GM21825 (cell line): ENCODE data around the gene RGP1.

ENCODE experiments used
- ATAC-seq: cut with Tn5 transposase; IDR thresholded peaks from one replicate; pipeline ENCODE4 v1.9.1; 2021; ENCODE audit warnings: mild to moderate bottlenecking, moderate library complexity; ENCODE audit not compliant: unreplicated experiment

The RGP1 gene

DNA sequence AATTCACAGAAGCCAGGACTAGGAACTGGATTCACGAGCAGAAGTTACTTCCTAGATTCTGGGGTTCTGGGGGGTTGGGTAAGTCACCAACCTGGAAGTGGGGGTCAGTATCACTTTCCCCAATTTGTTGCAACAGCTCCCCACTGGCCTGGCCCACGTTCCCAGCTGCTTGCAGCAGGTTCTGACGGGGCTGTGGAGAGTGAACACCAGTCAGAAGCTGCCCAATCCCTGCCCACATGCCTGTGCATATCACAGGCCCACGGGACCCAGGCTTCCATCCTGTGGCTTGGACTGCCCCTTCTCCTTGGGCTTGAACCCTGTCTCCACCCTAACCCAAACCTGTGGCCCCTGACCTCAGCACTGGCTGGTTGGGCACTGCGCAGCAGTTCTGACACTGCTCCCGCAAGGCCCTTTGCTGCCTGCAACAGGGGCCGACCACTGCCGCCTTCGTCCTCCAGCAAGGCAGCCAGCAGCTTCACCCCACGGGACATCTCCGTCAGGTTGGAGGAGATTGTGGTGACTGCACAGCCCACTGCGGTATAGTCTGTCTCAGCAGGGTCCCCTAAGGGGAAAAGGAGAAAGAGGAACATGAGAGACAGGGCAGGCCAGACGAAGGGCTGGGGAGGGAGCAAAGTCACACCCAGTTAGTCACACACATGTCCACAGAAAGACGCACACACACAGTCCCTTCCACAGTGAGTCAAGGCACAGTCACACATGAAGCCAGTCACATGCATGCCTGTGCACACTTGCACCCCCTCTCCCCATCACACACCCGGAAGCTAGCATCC is 30.2 kb upstream of the RGP1 start:
- no peak for ATAC-seq

DNA sequence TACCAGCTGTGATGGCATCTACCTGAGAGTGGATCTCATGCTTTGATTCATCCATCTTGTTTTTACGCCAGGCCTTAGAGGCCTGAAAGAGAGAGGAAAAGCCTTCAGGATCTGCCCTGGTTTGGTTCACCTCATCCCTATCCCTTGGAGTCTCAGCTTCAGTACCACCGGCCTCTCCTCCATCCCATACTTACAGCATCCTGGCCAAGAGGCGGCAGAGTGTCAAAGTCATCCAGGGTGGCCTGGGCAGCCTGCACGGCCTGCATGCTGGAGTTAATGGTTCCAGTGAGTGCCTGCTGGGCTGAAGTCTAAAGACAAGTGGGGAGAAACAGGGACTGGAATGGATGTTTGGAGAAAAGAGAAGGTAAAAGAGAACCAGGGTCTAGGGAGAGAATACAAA is 29.5 kb upstream of the RGP1 start:
- no peak for ATAC-seq

DNA sequence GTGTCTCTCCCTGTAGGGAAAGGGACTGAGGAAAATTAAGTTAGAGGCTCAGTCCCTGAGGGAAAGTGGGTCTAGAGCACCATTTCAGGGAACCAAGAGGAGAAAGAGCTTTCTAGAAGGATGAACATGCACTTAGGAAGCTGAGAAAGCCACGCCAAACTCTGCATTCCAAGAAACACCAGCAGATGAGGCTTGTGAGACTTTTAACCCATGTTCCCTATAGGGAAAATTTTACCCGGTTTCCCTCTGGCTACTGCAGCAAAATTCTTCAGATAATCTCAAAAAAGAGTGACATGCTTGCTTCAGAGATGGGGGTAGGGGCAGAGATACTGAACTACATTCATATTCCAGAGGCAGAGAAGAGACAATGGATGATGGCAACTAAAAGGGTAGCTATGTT is 25.7 kb upstream of the RGP1 start:
- ATAC-seq = no peak

DNA sequence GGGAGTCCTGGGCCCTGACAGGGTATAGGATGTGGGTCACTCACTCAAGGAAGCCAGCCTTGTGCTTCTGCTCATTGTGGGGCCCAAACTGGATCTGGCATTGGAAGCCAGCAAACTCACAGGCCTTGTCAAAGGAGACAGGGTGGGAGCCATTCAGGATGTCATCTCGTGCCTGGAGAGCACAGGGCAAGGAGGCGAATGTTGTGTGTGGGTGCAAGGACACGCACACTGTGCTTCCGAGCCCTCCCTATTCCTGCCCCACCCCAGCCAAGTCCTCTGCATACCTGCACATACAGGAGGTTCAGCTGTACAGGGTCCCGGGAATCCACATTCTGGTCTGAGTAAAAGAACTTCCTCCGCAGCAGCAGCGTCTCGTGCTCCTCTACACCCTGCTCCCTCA is 25.2 kb upstream of the RGP1 start:
- no peak for ATAC-seq

DNA sequence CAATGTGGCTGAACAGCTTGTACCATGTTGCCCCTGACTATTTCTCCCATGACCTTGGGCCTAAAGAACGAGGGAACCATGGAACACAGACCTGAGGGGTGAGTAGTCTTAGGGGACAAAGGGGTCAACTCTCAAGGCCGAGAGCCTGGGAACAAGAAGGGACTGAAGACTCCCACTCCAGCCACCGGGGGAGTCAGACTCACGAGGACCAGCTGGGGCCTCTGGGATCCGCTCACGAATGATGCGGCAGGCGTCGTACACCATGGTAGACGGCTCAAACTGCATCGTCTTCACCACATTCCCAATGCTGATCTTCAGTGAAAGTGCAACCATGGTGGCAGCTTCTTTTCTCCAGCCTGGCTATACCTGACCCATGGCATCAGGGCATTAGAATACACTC is 23.7 kb upstream of the RGP1 start:
- ATAC-seq = no peak

DNA sequence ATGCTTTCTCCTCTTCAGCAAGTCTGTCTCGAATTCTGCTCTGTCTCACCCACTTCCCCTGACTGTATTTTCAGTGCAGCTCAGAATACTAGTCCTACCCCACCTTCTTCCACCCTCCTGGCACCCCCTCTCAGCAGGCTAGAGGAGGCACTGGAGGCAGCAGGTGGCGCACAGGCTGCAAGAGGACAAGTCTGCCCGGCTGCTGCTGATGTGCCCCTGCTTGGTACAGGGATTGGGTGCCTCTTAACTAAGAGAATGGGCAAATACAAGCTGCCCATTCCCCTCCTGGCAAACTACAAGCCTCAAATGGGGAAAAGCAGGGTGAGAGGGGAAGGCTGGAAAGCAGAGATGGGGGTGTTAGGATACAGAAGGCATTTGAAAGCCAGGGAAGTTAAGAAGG is 22.2 kb upstream of the RGP1 start:
- peak; percentile 30 for ATAC-seq

DNA sequence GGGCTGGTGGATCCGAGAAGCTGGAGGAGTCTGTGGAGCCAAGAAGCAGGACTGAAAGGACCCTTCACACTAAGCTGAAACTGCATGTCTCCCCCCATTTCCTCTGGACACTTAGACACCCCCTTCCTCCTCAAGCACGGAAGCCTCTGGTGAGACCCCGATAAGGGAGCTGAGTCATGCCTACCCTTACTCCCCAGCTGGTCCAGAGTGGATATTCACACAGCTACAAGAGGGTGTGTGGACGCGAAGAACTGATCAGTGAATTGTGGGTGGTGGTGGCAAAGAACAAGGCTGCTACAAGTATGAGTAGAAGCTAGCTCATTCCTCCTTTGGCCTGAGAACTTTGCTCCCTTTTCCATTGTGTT is 21.4 kb upstream of the RGP1 start:
- ATAC-seq = no peak

DNA sequence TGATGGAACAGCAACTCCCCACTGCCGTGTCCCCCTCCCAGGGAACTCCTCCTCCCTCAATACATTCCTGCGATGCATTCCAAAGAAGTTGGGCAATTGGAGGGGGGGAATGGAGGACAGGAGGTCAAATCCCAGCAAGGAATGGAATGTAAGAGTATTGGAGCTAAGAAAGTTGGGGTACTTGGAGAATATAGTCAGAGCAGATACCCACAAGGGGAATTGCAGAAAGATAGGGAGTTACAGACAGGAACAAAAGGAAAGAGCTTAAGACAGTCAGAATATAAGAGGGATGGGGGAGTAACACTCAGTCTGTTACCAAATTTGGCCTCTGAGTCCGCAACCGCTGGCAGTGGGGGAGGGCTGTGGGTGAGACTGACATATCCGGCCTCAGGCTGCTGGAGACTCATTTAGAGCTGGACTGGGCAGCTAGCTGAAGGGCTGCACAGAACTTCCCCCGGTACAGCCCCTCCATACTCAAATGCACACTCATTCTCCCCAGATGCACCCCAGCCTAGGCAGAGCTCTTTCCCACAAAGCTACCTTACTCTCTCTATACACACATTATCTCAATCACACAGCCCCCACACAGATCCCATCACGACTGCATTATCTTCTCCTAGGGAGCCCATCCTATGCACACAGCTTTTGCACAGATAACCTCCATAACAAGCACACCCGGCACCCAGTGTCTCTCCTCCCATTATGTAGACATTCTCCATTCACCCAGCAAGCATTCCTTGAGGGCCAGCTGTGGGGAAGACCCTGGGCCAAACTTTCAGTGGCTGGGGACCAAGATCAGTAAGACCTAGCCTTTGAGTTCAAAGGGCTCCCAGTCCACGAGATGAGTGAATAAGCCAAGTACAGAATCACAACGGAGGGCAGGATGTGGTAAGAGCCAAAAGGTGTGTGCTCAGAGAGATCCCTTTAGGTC is 20.8 kb upstream of the RGP1 start:
- peak; percentile 18 for ATAC-seq

DNA sequence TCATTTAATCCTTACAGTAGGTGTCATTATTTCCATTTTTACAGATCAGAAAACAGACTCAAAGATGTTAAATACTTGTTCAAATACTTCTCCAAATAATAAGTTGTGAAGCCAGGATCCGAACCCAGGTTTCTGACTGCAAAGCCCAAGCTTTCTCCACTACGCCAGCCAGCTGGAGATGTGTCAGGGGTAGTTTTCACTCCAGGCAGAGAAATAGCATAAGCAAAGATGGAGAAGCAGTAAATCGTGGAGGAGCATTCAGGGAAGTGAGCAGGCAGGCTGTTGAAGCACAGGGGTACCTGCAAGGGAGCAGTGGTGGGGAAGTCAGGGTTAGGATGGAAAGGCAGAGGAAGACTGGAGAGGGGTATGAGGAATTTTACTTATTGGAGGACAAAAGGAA is 20.0 kb upstream of the RGP1 start:
- ATAC-seq = no peak

DNA sequence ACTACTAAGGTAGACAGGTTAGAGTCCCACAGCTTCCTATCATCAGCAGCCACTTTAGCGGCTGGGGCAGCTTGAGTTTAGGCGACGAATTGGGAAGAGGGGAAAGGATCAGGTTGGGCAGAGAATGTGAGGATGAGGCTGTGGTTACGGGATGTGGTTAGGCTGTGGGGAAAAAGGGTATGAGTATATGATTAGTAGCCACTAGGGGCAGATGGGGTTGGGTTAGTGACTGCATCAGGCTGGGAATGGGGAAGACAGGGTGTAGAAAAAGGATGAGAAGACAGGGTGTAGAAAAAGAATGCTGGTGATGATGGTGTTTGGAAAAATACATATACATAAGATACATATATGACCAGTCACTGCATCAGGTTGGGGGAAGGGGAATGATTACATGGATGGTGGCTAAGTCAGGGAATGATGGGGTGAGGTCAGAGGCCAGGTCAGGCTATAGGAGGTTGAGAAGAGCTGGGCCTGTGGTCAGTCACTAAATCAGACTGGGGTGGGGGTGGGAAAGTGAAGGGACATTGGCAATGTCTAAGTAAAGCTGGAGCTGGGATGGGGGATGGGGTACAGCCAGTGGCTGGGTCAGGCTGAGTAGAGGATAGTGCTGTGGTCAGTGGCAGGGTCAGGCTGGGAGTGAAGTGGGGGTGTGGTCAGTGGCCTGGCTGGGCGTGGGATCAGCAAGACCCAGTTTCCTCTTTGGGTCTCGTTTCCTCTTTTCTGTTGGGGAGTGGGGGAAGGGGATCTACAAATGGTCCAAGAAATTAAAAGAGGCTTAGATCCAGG is 19.2 kb upstream of the RGP1 start:
- no peak for ATAC-seq

DNA sequence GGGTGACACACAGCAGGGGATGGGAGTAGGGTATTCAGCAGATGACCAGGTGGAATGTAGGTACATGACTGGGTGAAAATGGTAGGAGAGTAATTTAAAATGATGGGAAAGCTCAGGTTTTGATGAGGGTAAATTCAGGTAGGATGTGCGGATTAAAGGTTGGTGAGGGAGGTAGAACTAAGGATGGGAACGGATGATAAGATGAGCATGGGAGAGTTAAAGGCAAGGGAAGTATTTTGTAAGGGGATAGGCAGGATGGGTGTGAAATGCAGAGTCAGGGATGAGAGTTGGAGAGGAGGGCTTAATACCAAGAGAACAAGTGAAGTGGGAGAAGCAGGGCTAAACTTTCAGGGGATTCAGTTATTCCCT is 18.6 kb upstream of the RGP1 start:
- no peak for ATAC-seq

DNA sequence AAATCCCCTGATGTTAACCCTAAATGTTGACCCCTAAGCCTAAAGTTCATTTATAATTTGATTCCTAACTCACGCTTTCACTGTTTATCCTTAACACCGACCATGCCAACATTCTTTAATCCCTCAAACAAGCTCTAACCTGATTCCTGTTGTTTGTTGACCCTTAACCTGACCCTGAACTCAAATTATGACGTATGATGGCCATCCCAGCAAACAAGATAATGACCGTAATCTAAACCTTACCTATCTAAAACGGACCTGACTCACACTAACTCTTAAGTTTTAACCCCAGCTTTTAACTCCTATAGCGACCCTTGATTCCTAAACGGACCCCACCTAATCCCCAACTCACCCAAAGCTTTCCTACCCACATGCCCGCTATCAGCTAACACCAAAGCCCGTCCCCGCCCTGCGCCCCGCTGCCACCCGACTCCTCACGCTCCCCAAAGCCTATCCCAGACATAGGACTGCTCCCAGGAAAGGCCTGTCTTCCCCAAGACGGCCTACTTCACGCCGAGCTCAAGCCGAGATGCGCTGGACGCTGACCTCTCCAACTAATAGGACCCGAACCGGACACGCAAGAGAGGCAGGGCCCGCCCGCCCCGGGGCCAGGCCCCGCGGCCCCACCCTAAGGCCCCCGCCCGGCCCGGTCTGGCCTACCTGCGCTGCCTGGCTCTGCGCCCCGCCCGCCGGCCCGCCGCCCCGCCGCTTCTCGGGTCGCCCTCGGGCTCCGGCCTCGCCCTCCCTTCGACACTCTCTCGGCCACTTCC is 17.5 kb upstream of the RGP1 start:
- no peak for ATAC-seq

DNA sequence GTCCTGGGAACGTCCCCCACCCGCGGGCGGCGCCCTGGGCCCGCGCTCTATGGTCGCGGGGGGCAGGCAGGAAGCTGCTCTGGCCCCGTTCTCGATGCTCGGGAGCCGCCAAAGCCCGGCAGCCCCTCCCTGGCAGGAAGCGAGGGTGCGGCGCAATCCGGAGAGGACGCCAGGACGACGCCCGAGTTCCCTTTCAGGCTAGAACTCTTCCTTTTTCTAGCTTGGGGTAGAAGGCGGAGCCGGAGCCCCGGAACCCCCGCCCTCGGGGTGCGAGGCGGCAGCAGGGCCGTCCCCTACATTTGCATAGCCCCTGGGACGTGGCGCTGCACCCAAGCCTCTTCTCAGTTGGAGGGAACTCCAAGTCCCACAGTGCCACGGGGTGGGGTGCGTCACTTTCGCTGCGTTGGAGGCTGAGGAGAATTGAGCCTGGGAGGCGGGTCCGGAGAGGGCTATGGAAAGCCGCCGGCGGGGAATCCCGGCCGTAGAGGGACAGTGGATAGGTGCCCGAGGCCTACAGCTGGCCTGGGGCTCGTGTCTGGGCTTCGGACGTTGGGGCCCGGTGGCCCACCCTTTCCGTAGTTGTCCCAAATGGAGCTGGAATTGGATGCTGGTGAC is 16.8 kb upstream of the RGP1 start, which contains the start of the genes CREB3 and TLN1:
TSS of gene CREB3 (plus strand) at position 482 of the 615 bp plus-strand sequence. CDS start at position 589, 107 bp downstream.
TSS of gene TLN1 (minus strand) at position 11 of the 615 bp plus-strand sequence. CDS start 6,501 bp downstream, outside the sequence.
- peak; percentile 78 for ATAC-seq

DNA sequence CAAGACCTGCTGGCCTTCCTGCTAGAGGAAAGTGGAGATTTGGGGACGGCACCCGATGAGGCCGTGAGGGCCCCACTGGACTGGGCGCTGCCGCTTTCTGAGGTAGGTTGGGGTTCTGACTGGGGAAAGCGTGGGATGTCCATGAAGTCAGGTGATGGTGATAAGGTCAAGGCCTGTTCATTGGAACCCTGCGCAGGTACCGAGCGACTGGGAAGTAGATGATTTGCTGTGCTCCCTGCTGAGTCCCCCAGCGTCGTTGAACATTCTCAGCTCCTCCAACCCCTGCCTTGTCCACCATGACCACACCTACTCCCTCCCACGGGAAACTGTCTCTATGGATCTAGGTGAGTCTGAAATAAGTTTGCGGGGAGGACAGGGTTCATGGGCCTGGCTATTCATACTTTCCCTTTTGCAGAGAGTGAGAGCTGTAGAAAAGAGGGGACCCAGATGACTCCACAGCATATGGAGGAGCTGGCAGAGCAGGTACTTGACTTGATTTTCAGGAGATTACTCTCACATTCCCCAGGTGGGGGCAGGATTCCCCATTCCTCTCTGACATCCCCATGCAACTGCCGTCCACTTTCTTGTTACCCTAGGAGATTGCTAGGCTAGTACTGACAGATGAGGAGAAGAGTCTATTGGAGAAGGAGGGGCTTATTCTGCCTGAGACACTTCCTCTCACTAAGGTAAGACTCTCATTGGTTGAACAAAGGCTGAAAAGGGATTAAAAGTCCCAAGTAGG is 16.1 kb upstream of the RGP1 start:
- peak; percentile 2 for ATAC-seq

DNA sequence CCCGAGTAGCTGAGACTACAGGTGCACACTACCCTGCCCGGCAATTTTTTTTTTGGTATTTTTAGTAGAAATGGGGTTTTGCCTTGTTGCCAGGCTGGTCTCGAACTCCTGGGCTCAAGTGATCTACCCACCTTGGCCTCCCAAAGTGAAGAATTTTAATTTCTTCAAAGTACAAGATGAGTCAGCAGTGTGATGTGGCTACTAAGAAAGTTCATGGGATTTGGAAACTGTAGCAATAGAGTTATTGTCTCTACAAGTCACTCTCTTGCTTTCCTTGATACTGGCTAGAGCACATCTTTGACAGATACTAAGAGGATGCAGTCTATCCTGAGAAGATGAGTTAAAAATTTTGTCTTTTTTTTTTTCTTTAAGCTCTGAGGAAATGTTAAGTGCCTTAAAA is 15.0 kb upstream of the RGP1 start:
- no peak for ATAC-seq

DNA sequence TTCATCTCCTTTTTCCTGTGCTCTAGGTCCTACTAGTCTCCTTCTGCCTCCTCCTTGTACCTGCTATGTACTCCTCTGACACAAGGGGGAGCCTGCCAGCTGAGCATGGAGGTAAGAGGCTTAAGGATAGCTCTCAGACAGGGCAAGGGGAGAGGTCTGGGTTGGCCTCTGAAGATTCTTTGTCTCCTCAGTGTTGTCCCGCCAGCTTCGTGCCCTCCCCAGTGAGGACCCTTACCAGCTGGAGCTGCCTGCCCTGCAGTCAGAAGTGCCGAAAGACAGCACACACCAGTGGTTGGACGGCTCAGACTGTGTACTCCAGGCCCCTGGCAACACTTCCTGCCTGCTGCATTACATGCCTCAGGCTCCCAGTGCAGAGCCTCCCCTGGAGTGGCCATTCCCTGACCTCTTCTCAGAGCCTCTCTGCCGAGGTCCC is 12.9 kb upstream of the RGP1 start:
- no peak for ATAC-seq

DNA sequence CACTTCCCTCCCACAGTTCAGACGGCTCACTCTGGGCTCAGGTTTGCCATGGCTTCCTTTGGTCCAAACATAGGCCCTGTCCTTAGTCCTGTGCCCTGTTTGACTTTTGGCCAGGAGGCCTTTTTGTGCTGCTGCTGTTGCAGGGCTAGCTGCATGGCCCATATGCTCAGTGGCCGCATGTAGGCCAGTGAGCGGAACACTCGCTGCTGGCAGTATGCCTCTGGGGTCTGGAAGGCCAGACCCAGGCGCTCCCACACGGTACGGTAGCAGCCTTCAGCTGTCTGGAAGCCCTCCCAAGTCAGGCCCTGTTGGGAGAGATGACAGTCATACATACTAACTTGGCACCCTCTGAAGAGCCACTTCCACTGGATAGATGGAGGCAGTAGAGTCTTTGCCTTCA is 11.9 kb upstream of the RGP1 start:
- no peak for ATAC-seq

DNA sequence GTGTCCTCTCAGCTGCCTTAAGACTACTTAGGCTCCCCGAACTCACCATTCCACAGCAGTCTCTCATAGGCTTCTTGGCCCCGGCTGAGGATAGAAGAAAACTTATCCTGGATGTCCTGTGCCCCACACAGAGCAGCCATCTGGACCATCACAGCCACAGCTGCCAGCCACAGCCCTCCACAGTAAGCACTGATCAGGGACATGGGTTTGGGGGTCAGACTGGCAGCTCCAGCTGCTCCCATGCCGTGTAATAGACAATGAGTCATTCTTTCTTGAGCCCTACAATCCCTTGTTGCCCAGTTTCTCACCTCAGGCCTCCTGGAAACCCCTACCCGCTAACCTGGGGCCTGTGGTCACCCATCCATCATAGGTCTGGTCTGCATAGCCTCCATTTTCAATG is 10.9 kb upstream of the RGP1 start:
- ATAC-seq = no peak

DNA sequence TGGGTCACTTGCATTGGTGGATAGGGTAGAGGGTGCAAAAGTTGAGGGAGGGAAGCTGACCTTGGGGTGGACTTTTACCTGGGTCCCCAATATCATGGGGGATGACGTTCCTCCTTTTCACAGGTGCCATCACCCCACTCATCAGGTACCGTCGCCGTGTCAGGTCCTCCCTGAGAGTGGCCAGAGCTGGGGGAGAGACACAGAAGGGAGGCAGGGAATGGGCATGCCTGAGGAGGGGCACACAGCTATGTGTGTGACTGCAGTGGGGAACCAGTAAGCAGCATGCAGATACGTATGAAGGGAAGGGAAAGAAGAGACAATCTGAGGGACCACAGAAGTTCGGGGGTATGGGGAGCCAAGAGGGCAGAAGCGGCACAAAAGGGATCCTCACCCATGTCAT is 10.2 kb upstream of the RGP1 start:
- ATAC-seq = no peak
